Ovary (tissue), 9 donors: ENCODE measurements around the gene ITGA2. TPM values are rescaled to one million over a fixed set of nuclear protein-coding genes. Genes with fewer than 3 reads are reported as not detected.

Experiments used
- DNase-seq, 5 donors: peaks; one replicate each; pipeline ENCODE4 v3.0.0-alpha.2; 2019 to 2020
- H3K27ac ChIP-seq, 2 donors: fragments of 200-600 bp; one replicate each; pipeline versions ENCODE4 v1.5.1 to v1.8.0; 2019 to 2022
- H3K27me3 ChIP-seq: fragments of 200-600 bp; one replicate; pipeline ENCODE4 v1.8.0; 2022
- H3K36me3 ChIP-seq: fragments of 200-600 bp; sonication (generic); one replicate; pipeline ENCODE4 v1.5.1; 2019
- H3K4me1 ChIP-seq: one replicate; pipeline ENCODE4 v1.8.1; 2013; ENCODE audit warnings: mild to moderate bottlenecking, moderate library complexity; ENCODE audit not compliant: insufficient read depth
- H3K4me3 ChIP-seq: fragments of 200-600 bp; sonication (generic); one replicate; pipeline ENCODE4 v1.5.1; 2017
- H3K9me3 ChIP-seq, 2 donors: fragments of 200-600 bp in 1 of 2; sonication (generic) in 1 of 2; one replicate each; pipeline versions ENCODE4 v1.5.1 to v1.8.1; 2013 to 2019; ENCODE audit warnings: mild to moderate bottlenecking in 1 of 2, moderate library complexity in 1 of 2
- CTCF ChIP-seq, 3 donors: fragments of 450-650 bp in 2 of 3; fragments of 200-600 bp in 1 of 3; IDR thresholded peaks; one replicate each; pipeline versions ENCODE4 v1.5.1 to v1.8.0; 2016 to 2022; ENCODE audit warnings: antibody characterized with exemption in 3 of 3, mild to moderate bottlenecking in 1 of 3
- EP300 ChIP-seq: sonication (generic); formaldehyde crosslinking; IDR thresholded peaks from one replicate; pipeline ENCODE4 v1.6.1; 2017; ENCODE audit warnings: antibody characterized with exemption
- POLR2A ChIP-seq: fragments of 450-650 bp; IDR thresholded peaks from one replicate; pipeline ENCODE4 v1.6.1; 2017; ENCODE audit warnings: antibody characterized with exemption, mild to moderate bottlenecking, moderate library complexity
- WGBS, 3 donors: extraction: QIAGEN DNeasy Blood & Tissue Kit in 1 of 3; methylation state at CpG; one replicate each; pipeline versions ENCODE4 v1.1.5 to v1.1.7; 2013 to 2017; 5-methylcytosine and 5-hydroxymethylcytosine counted together
- intact Hi-C, 4 donors: fragments of 100-400 bp; cut with DNase I; formaldehyde crosslinking; loops; one replicate each; pipeline versions ENCODE4 v1.11.0 to v1.15.1; 2022 to 2023
- polyA plus RNA-seq, 2 donors: library from polyadenylated mRNA; stranded (reverse); fragments of 200-250 nt in 1 of 2; fragments of 350-450 nt in 1 of 2; fragmentation: Illumina TruSeq in 1 of 2; extraction: RNeasy Lipid Tissue Mini Kit (QIAGEN cat#74804) in 1 of 2; gene quantifications; one replicate each; pipeline ENCODE4 v1.2.3, GENCODE V29; 2013 to 2014
- total RNA-seq, 7 donors: library from RNA; depleted of rRNA in 2 of 7; stranded (reverse); fragments of >200 nt in 2 of 7; fragmentation: NEBNext Ultra II Directional in 3 of 7; extraction: Animal tissue kit (Norgen Biotek cat#: 25700) in 3 of 7; gene quantifications; one replicate each; pipeline versions ENCODE4 v1.1.0 to v1.2.4, GENCODE V29; 2016 to 2023
- donor health status: DM: no; HTN: no; CAD: no; lungs with moderate emphysema.
- donor health status: DM: no; HTN: no; CAD: no.
- donor health status: Bipolar disorder and iron deficiency.
- donor health status: DM: yes; HTN: yes; CAD: no.
- donor health status: DM: no; HTN: no; CAD: no.
- donor health status: DM: yes; HTN: yes; CAD: no.

The ITGA2 gene
- total and polyA plus RNA-seq, 9 donors, result 0.36 to 8.4 (median 1.7) TPM

- H3K9me3 ChIP-seq, result no peaks in the 10 kb centered on the region
- DNase-seq, result no peak
- H3K27me3 ChIP-seq, result no peaks in the 10 kb centered on the region
- TF ChIP-seq CTCF (IDR thresholded peaks at IDR 0.05), result no peak
- TF ChIP-seq EP300, result no peak
- TF ChIP-seq POLR2A, result no peak
- H3K4me3 ChIP-seq, result no peak overlapping the region
- WGBS, 3 donors, result 7 to 31% (median 16%) methylated on average over 1 of the region's 1 CpG
- H3K36me3 ChIP-seq, result no peaks in the 10 kb centered on the region
- no peaks in the 10 kb centered on the region for H3K4me1 ChIP-seq
- no peak overlapping the region for H3K27ac ChIP-seq
- intact Hi-C loops, result no loop called here
Observed at GRCh38 chr5:53010814-53011213, 21.7 kb downstream of the ITGA2 start.

DNA sequence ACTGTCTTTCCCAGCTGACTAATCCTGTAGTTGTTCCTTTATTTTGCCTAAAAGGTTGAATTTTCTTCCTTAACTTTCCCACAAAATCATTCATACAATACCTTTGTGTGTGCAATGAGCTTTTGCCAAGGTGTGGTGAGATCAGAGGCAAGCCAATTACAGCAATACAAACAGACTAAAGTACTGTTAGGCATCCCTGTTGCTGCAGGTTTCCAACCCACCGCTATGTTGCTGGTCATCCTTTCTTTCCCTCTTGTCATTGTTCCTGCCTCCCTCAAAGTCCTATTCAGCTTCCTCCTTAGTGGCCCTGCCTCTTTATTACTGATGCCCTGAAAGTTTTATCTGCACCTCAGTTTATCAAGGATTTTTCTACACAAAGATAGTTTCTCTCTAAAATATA lies 22.1 kb downstream of the ITGA2 start:
- no peaks in the 10 kb centered on the region for H3K27me3 ChIP-seq
- H3K4me3 ChIP-seq, result no peak overlapping the region
- no peaks in the 10 kb centered on the region for H3K9me3 ChIP-seq
- no peak for DNase-seq
- no peaks in the 10 kb centered on the region for H3K4me1 ChIP-seq
- no peaks in the 10 kb centered on the region for H3K36me3 ChIP-seq
- intact Hi-C loops, result no loop called here
- WGBS, 3 donors, result 83 to 89% (median 88%) methylated on average over 1 of the region's 1 CpG
- TF ChIP-seq EP300, result no peak
- no peak for TF ChIP-seq POLR2A
- TF ChIP-seq CTCF (IDR thresholded peaks at IDR 0.05), result no peak
- H3K27ac ChIP-seq, result no peak overlapping the region

DNA sequence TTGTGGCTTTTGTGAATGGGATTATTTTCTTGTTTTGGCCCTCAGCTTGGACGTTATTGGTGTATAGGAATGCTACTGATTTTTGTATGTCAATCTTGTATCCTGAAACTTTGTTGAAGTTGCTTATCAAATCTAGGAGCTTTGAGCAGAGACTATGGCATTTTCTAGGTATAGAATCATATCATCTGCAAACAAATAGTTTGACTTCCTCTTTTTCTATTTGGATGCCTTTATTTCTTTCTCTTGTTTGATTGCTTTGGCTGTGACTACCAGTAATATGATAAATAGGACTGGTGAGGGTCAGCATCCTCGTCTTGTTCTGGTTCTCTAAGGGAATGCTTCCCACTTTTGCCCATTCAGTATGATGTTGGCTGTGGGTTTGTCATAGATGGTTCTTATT lies 24.7 kb downstream of the ITGA2 start:
- DNase-seq, result no peak
- TF ChIP-seq EP300 (no peak), POLR2A (no peak), CTCF (IDR thresholded peaks at IDR 0.05) (no peak)
- Histone ChIP-seq H3K4me3 (no peak overlapping the region), H3K9me3 (no peaks in the 10 kb centered on the region), H3K36me3 (no peaks in the 10 kb centered on the region), H3K27me3 (no peaks in the 10 kb centered on the region), H3K4me1 (no peaks in the 10 kb centered on the region), H3K27ac (no peak overlapping the region)
- intact Hi-C loops, result no loop called here
- WGBS, 3 donors, result 76 to 82% (median 81%) methylated on average over 2 of the region's 2 CpGs

DNA sequence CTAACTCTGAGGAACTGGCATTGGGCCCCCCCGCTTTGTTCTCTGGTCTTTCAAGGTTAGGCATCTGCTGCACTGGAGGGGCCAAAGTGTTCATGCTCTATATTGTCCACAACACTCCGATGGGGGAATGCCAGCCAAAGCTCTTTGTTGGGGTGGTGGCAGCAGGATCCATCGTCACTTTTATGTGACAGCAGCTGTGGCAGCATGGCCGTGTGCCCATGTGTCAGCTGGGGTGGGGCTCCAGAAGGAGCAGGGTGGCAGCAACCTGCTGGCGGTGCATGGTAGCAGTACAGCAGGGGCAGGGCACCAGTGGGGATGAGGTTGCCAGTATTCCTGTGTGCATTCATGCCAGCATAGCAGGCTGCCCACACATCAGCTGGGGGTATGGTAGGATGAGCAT lies 28.2 kb downstream of the ITGA2 start:
- Histone ChIP-seq H3K27me3 (no peaks in the 10 kb centered on the region), H3K4me3 (no peak overlapping the region), H3K4me1 (no peaks in the 10 kb centered on the region), H3K9me3 (no peaks in the 10 kb centered on the region), H3K36me3 (no peaks in the 10 kb centered on the region), H3K27ac (no peak overlapping the region)
- 96 to 99% (median 98%) methylated on average over 5 of the region's 5 CpGs for WGBS, 3 donors
- TF ChIP-seq CTCF (IDR thresholded peaks at IDR 0.05), result no peak
- DNase-seq, result no peak
- intact Hi-C loops, result no loop called here
